Activated CD8-positive, alpha-beta memory T cell treated with anti-CD3 and anti-CD28 coated beads, Interleukin-2, amount 50 U/mL, for 1 hour (primary cell): ENCODE results near the gene POLD2.
A peak's percentile ranks its signal among the peaks of the same experiment; 100 is the strongest.

ENCODE experiments used
- DNase-seq: peaks from one replicate; pipeline ENCODE4 v3.0.0-alpha.2; 2020; ENCODE audit errors: extremely low read depth

The POLD2 gene

GRCh38 chr7:44152971-44153947, 29.9 kb upstream of the POLD2 start:
- DNase-seq = no peak

DNA sequence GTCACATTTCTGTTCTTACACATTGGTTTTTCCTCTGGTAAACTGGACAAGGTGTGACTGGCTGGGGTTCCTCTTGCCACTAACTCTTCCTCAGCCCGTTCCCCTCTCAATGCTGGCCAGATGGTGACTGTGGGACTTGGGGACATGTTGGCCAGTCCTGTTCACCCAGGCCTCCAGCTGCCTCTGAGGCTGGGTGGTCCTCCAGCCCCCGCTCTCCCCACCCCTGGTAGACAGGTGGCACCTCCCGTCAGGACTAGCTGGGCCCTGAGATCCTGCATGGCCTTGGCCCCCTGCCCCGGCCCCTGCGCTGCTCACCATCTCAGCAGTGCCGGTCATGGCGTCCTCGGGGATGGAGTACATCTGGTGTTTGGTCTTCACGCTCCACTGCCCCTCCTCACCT, 28.6 kb upstream of the POLD2 start:
- no peak for DNase-seq

DNA sequence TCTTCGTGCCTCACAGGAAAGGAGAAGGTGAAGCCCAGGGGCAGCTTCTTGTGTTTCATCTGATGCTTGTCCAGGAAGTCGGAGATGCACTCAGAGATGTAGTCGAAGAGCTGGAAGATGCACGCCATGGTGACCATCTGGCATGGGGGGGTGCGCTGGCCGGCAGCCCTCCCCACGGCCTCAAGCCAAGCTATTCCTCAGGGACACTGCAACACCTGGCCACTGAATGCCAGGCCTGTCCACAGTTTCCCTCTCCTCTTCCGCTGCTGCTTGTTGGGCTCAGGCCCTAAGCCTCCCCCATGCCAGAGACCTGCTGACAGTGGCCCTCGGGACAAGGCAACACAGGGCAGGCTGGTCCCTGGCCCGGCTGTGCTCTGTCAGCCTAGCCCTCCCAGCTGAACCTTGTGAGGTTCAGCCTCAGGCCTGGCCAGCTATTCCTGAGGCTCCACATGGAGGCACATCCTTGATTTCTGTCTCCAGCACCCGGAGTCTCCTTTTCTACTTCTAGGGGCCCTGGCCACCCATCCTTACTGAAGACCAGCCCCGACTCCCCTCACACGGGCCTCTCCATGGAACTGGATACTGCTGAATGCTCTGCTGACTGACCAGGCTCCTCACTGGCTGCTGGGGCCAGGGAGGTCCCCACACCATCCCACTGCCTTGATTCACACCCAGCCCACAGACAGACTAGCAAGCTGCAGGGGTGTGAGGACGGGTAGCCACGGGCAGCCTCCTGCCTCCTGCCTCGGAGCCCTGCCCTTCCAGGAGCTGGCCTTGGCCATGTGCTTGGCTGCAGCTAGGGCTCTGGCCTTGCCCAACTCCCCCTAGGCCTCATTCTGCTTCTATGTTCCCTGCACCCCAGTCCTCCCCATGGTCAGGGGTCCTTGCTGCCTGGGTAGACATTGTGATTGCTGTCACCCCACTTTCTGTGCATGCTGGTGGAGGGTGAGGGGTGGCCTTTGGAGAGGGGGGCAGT, 27.9 kb upstream of the POLD2 start:
- no peak for DNase-seq

DNA sequence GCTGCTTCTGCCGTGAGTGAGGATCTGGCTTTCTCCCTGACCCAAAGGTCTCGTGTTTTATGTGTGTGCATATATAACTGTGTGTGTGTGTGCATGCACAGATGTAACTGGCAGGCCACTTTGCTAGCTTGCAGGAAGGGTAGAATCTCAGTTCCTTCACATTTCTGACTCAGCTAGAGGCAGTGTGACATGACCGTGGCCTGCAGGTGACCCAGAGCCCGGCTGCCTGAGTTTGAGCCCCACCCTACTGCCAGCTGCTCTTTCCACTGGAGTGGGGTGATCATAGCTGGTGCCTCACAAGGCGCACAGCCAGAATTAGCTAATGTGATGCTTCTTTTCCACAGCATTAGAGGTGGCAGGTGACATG, 27.1 kb upstream of the POLD2 start:
- no peak for DNase-seq

DNA sequence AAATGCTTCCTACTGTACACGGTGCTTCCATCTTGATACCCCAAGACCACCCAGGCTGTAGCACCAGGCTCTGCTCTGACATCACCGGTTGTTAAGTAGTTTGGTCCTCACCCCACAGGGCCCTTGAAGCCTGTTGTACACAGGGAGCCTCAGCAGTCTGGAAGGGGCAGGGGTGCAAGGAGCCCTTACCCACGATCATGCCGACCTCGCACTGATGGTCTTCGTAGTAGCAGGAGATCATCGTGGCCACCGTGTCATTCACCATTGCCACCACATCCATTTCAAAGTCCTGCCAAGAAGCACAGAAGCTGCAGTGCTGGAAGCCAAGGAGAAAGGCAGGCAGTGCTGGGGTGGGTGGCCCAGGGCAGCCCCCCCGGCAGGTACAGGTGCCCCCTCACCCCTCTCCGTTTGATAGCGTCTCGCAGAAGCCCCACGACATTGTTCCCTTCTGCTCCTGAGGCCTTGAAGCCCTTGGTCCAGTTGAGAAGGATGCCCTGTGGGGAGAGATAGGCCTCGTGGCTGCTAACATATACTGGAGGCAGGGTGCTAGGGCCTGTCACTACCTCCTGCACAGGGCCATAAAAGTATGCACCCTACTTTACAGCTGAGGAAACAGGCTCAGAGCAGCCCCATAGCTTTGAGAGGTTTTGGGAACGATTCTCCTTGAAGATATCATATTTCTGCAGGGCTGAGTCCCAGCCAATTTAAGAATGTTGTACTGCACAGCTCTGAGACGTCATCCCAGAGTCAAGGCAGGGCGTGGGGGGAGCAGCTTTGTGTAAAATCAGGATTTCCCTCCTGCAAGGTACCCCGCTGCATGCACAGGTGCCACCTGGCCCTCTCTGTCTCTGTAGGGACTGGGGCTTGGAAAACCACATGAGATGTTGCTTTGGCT, 26.5 kb upstream of the POLD2 start:
- no peak for DNase-seq

GRCh38 chr7:44148961-44149536, 25.7 kb upstream of the POLD2 start:
- no peak for DNase-seq

DNA sequence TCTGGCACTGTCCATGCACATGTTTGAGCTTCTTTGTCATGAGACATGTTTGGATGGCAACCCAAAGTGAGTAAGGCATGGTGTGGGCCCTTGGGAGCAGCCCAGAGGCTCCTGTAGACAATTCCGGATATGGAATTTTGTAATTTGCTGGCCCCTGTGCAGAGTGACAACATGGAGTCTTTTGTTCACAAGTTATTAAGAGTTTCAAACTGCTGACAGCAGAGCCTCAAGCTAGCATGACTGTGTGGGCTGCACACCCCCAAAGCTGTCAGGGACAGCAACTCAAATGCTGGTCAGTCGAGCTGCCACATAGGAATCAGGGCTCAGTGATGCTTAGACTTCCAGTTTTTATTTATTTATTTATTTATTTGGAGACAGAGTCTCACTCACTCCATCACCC, 24.8 kb upstream of the POLD2 start:
- no peak for DNase-seq

DNA sequence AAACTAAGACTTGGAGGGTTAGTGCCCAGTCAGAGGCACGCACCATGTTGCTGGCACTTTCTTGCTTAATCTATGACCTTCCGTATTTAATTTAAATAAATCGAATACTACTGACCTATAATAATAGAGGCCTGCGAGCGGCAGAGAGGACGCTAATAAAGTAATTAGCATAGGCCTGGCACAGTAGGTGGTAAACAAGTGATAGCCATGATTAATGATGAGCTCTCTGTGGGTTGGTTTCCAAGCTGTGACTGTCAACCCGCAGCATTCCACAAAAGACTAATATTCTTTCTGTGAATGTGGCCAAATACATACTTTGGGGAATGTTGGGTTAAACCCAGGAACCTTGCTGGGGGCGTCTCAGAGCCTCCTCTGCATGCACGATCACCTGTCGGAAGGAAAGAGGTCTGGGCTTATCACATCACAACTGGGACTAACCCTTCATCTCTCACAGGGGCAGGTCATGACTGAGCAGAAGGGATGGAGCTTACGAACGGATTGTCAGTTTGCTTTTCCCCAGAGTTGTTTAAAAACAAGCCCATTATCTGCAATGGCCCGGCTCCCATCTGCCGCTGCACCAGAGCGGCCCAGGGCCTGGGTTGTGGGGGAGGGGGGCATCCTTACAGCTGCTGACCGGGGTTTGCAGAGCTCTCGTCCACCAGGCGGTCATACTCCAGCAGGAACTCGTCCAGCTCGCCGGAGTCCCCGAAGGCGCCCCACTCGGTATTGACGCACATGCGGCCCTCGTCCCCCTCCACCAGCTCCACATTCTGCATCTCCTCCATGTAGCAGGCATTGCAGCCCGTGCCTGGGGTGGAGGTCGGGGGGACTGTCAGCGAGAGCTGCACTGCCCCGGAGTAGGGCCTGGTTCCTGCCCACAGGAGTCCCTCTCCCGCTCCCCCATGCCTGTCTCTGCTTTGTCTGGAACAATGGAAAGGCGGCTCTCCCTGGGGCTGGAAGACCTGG, 24.0 kb upstream of the POLD2 start:
- no peak for DNase-seq

DNA sequence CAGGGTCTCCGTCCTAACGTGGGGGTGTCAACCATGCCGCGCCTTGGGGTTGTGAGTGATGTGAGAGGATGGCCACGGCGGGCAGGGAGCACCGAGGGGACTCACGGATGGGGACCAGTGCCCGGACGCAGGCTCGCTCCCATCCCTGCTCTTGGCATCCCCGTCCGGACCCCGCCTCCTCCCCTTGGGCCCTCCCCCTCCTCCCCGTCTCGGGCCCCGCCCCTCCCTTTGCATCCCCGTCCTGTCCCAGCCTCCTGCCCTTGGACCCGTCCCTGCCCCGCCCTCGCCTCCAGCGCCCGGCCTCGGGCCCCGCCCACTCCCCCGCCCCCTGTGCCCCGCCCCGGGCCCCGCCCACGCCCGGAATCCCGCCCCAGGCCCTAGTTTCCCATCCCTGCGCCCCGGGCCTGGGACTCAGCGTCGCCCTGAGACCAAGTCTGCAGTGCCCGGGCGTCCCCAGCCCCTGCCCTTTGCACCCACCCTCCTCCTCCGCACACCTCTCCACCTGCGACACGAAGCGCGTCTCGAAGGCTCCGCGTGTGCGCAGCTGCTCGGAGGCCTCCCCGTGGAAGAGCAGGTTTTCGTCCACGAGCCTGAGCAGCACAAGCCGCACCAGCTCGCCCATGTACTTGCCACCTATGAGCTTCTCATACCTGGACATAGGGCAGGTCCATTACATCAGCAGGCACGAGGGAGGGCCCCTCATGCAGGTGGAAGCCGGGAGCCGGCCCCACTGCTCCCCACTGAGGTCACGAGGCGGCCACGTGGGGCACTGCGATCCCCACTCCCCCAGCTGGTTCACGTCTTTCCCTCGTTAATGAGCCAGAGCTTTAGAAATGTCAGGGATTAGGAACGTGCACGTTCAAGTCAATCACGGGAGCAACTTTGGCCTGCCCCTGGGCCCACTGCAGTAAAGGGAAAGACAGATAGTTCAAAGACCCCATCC, 22.9 kb upstream of the POLD2 start:
- peak; percentile 24 for DNase-seq

DNA sequence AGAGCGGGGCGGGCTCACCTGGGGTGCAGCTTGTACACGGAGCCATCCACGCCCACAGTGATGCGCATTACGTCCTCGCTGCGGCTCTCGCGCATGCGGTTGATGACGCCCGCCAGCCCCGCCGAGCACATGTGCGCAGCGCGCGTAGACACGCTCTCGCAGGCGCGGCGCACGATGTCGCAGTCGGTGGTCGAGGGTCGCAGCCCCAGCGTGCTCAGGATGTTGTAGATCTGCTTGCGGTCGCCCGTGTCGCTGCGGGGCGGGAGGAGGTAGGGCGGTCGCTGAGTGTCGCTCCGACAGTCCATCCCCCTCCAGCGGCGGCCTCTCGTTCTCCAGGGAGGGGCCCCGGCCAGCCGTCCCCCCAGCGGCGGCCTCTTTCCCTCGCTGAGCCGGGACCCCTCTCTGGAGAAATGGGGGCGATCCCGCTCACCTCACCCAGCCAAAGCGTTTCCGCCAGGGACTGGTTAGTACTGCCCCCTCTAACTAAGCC, 22.2 kb upstream of the POLD2 start:
- peak; percentile 26 for DNase-seq

DNA sequence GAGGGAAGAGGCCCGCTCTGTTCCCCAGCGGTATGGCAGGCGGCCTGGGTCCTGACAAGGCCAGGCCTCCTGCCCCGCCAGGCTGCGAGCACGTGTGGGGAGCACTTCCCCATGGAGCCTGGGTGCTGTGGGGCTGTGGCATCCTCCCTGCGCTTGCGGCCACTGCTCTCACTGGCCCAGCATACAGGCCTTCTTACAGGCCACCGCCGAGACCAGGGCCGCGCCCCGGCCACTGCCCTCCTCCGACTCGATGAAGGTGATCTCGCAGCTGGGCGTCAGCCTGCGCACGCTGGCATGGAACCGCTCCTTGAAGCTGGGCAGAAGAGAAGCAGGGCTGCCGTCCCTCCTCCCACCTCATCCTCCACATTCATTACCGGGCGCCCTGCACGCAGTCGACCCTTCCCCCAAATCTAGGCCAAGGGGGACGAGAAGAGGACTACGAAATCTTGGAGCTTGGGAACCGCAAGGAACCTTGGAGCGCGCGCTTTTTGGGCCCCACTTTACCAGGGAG, 21.7 kb upstream of the POLD2 start:
- no peak for DNase-seq

DNA sequence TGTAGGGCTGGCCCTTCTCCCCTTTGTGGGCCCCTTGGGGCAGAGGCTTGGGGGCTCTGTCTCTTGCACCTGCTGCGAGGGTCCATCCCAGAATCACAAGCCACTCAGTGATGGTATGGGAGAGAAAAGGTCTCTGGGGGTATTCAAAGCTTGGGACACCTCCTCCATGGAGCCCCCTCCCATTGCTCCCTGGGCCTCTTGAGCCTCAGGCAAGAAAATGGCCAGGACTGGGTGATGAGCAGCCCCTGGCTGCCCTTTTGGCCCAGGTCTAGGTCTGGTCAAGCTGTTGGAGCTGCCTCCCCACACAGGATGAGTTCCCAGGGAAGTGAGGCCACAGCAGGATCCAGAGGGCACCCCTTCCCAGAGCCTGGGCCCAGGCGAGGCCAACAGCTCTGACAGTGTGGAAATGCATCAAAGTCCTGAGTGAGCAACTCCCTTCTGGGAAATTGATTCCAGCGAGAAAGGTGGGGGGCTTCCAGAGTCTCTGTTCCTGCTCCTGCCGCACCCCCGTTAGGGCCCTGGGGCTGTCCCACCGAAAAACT, 21.1 kb upstream of the POLD2 start:
- DNase-seq = no peak

DNA sequence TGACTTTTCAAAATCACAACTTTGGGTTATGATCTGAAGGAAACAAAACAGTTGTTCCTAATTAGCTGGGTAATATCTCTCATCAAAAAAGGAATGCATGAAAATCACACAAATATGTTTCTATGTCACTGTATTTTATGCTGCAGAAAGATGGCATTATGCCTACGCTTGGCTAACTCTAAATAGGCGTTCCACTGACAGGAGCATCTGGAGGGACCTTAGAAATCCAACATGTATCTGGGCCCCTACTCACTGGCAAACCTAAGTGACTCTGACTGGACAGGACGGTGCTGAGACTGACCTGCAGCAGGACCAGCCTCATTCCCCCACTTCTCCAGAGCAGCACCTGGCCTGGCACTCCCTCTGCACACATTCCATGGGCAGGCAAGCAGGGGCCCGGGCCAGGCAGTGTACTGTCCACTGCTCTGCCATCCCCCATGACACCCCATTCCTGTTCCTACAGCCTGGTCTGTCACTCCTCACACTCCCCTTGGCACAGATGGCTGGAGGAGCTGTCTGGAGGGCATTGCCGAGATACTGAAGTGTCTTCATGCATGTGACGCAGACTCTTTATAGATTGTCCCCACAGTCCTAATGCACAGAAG, 20.4 kb upstream of the POLD2 start:
- no peak for DNase-seq

- DNase-seq = no peak
Observed at GRCh38 chr7:44142028-44142427, 18.7 kb upstream of the POLD2 start.

DNA sequence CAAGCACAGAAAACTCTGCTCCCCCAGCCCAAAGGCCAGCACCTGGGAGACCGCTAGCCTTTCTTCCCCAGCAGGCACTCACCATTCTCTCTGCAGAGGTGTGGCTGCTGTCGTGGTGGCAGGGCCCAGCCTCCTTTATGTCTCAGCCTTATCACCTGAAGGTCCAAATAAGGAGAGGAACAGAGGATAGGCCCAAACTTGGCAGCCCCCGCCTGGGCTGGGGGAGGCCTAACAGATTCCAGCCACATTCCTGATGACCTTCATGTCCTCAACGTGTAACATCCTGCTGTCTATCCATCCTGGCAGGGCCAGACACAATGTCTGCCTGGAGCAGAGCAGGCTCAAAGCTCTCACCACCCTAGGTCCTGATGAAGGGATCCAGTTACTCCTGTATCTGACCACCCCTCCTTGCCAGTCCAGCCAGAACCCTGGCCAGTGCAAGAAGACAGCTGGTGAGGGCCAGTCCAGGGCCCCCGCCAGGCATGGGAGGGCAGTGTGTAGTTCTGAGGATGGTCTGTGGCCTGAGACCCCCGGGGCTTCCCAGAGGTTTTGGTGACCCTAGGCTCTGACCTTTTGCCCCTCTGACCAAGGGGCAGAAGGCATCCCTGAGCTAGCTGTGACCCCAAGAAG, 18.0 kb upstream of the POLD2 start, which contains the start of gene MYL7:
Gene MYL7, minus strand, starts transcription at position 112 of the 630 bp plus-strand sequence. Its CDS starts 27 bp downstream, at position 85.
- no peak for DNase-seq

DNA sequence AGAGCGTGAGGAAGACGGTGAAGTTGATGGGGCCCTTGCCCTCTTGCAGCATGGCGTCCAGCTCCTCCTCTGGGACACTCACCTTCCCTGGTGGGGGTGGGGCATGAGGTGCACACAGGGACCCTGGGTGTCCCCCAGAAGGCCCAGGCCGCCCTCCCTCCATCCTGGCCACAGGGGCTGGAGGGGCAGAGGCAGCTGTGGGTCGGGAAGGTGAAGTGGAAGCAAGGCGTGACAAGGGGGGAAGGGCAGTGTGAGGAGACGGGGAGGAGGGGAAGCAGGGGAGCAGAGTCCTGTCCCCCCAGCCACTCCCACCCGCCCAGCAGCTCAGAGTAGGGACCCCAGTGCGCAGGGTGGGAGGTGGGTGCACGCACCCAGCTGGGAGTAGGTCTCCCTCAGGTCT, 17.0 kb upstream of the POLD2 start:
- DNase-seq = no peak
